Body of pancreas (tissue), 4 donors: Measurements from ENCODE around the gene LTB. TPM values are rescaled to one million over a fixed set of nuclear protein-coding genes. Genes with fewer than 3 reads are reported as not detected.

Experiments
- ATAC-seq: fragments of 150-250 bp; one replicate; pipeline ENCODE4 v1.9.1; 2016
- DNase-seq, 4 donors: peaks; one replicate each; pipeline ENCODE4 v3.0.0-alpha.2; 2019
- H3K27ac ChIP-seq, 4 donors: fragments of 200-600 bp; sonication (generic); 1 replicate in 3 of 4; 2 replicates in 1 of 4; pipeline versions ENCODE4 v1.5.1 to v1.6.1; 2016 to 2019; ENCODE audit warnings: mild to moderate bottlenecking in 1 of 4, mixed read lengths in 1 of 4, moderate library complexity in 1 of 4
- H3K27me3 ChIP-seq, 2 donors: fragments of 200-600 bp; sonication (generic); one replicate each; pipeline ENCODE4 v1.6.0; 2016; ENCODE audit warnings: mild to moderate bottlenecking in 1 of 2
- H3K36me3 ChIP-seq, 2 donors: fragments of 200-600 bp; sonication (generic); replicated peaks in 1 of 2; 2 replicates each; pipeline ENCODE4 v1.5.1; 2016; ENCODE audit warnings: low read depth in 2 of 2; ENCODE audit not compliant: insufficient read depth in 1 of 2
- H3K4me1 ChIP-seq: fragments of 200-600 bp; sonication (generic); one replicate; pipeline ENCODE4 v1.6.0; 2016
- H3K4me3 ChIP-seq, 2 donors: fragments of 200-600 bp; sonication (generic); 1 replicate in 1 of 2; 2 replicates in 1 of 2; pipeline ENCODE4 v1.5.1; 2016 to 2019
- H3K9me3 ChIP-seq, 3 donors: fragments of 200-600 bp; sonication (generic); 1 replicate in 2 of 3; 2 replicates in 1 of 3; pipeline ENCODE4 v1.5.1; 2016
- CTCF ChIP-seq, 7 experiments: fragments of 450-650 bp in 4 of 7; fragments of 200-600 bp in 3 of 7; sonication (generic) in 3 of 7; IDR thresholded peaks; one replicate each; pipeline ENCODE4 v1.5.1; 2016 to 2019; ENCODE audit warnings: antibody characterized with exemption in 7 of 7
- POLR2A ChIP-seq, 3 donors: fragments of 450-650 bp; IDR thresholded peaks; one replicate each; pipeline ENCODE4 v1.6.1; 2016; ENCODE audit warnings: antibody characterized with exemption in 3 of 3, mild to moderate bottlenecking in 2 of 3
- WGBS, 2 donors: methylation state at CpG; one replicate each; pipeline ENCODE4 v1.1.5; 2017; 5-methylcytosine and 5-hydroxymethylcytosine counted together
- intact Hi-C: fragments of 100-400 bp; cut with DNase I; formaldehyde crosslinking; loops from one replicate; pipeline ENCODE4 v1.15.1; 2023
- small RNA-seq: library from RNA; depleted of rRNA; stranded (forward); fragments of <200 nt; gene quantifications from one replicate; pipeline ENCODE3, GENCODE V24; 2016
- total RNA-seq, 2 donors: library from RNA; depleted of rRNA; stranded (reverse); fragments of >200 nt; gene quantifications; one replicate each; pipeline ENCODE4 v1.1.0, GENCODE V29; 2016

The LTB gene
- total RNA-seq, 2 donors from 2014 or later = 0.78 TPM; not detected in 1

GRCh38 chr6:31531162-31531561 lies 51.1 kb downstream of the LTB start:
- DNase-seq = no peak
- H3K9me3 ChIP-seq = no peaks in the 10 kb centered on the region
- H3K4me1 ChIP-seq = peaks cover 11% of the 10 kb centered on the region
- H3K27me3 ChIP-seq = no peaks in the 10 kb centered on the region
- no peak overlapping the region for H3K4me3 ChIP-seq
- no peak for TF ChIP-seq POLR2A (IDR thresholded peaks at IDR 0.05)
- TF ChIP-seq CTCF (IDR thresholded peaks at IDR 0.05) = no peak
- WGBS, 2 donors = 84 to 85% methylated on average over 7 of the region's 7 CpGs
- intact Hi-C loops = no loop called here
- H3K27ac ChIP-seq = no peak overlapping the region
- no peak for ATAC-seq
- peaks cover 35 to 42% of the 10 kb centered on the region in 2 donors for H3K36me3 ChIP-seq

GRCh38 chr6:31530659-31531058 lies 51.6 kb downstream of the LTB start:
- intact Hi-C loops = no loop called here
- H3K4me3 ChIP-seq = no peak overlapping the region
- peaks cover 30 to 37% of the 10 kb centered on the region in 2 donors for H3K36me3 ChIP-seq
- DNase-seq = no peak
- ATAC-seq = no peak
- H3K27me3 ChIP-seq = no peaks in the 10 kb centered on the region
- no peaks in the 10 kb centered on the region for H3K9me3 ChIP-seq
- no peak overlapping the region for H3K27ac ChIP-seq
- H3K4me1 ChIP-seq = peaks cover 11% of the 10 kb centered on the region
- 60 to 67% methylated on average over 5 to 6 of the region's 6 CpGs for WGBS, 2 donors
- no peak for TF ChIP-seq CTCF (IDR thresholded peaks at IDR 0.05)
- no peak for TF ChIP-seq POLR2A (IDR thresholded peaks at IDR 0.05)

Small RNA genes within 50 kb of the gene (small RNA-seq; reads per million reads assigned to genes)
- gene SNORA38 (0.33 reads per million), gene SNORD117 (84.9 reads per million, percentile 96 among the genes with 10 or more reads in this experiment), gene SNORD84 (not detected), gene UQCRHP1 (not detected)

Other genes starting within 250 kb of the LTB start
- 100 to 1,000 TPM; 316 to 342 TPM for gene HLA-B, start 225.2 kb downstream of the LTB start, total RNA-seq
- 10 to 100 TPM in 1 of 2 donors, 1 to 10 TPM in 1; 8.3 to 10.9 TPM for gene MICA, start 178.8 kb downstream of the LTB start, total RNA-seq
- under 1 TPM in 1 of 2 donors, not detected in 1; 0.78 TPM for gene MICB, start 84.3 kb downstream of the LTB start, total RNA-seq
- gene MCCD1, start 53.5 kb downstream of the LTB start, total RNA-seq = not detected
- 100 to 1,000 TPM; 132 to 260 TPM for gene DDX39B, start 40.4 kb downstream of the LTB start, total RNA-seq
- gene ATP6V1G2, start 35.8 kb downstream of the LTB start, total RNA-seq = 1 to 10 TPM in 1 of 2 donors, not detected in 1; 1.0 TPM
- 10 to 100 TPM in 1 of 2 donors, 1 to 10 TPM in 1; 5.6 to 27.0 TPM for gene NFKBIL1, start 34.8 kb downstream of the LTB start, total RNA-seq
- gene LTA, start 10.1 kb downstream of the LTB start, total RNA-seq = not detected
- 1 to 10 TPM in 1 of 2 donors, under 1 TPM in 1; 0.66 to 1.3 TPM for gene TNF, start 6.9 kb downstream of the LTB start, total RNA-seq
- 1 to 10 TPM; 2.9 to 6.9 TPM for gene LST1, start 3.9 kb upstream of the LTB start, total RNA-seq
- not detected for gene NCR3, start 10.6 kb upstream of the LTB start, total RNA-seq
- 1 to 10 TPM; 2.3 to 7.3 TPM for gene AIF1, start 32.8 kb upstream of the LTB start, total RNA-seq
- gene PRRC2A, start 38.3 kb upstream of the LTB start, total RNA-seq = 10 to 100 TPM; 48.8 to 57.4 TPM
- gene BAG6, start 70.2 kb upstream of the LTB start, total RNA-seq = 100 to 1,000 TPM; 101 to 128 TPM
- gene APOM, start 73.5 kb upstream of the LTB start, total RNA-seq = 1 to 10 TPM in 1 of 2 donors, not detected in 1; 1.6 TPM
- gene C6orf47, start 78.4 kb upstream of the LTB start, total RNA-seq = 10 to 100 TPM; 15.8 to 22.1 TPM
- 10 to 100 TPM in 1 of 2 donors, 1 to 10 TPM in 1; 8.9 to 10.9 TPM for gene GPANK1, start 82.6 kb upstream of the LTB start, total RNA-seq
- gene CSNK2B, start 83.7 kb upstream of the LTB start, total RNA-seq = 100 to 1,000 TPM in 1 of 2 donors, 10 to 100 TPM in 1; 98.2 to 100 TPM
- gene LY6G5B, start 87.6 kb upstream of the LTB start, total RNA-seq = 1 to 10 TPM; 6.9 to 8.3 TPM
- 1 to 10 TPM in 1 of 2 donors, not detected in 1; 4.4 TPM for gene LY6G5C, start 98.6 kb upstream of the LTB start, total RNA-seq
- gene ABHD16A, start 120.9 kb upstream of the LTB start, total RNA-seq = 10 to 100 TPM; 24.7 to 38.1 TPM
- gene LY6G6F, start 124.4 kb upstream of the LTB start, total RNA-seq = not detected
- not detected for gene LY6G6D, start 132.9 kb upstream of the LTB start, total RNA-seq
- gene LY6G6C, start 139.3 kb upstream of the LTB start, total RNA-seq = not detected
- gene MPIG6B, start 140.9 kb upstream of the LTB start, total RNA-seq = not detected
- gene DDAH2, start 146.9 kb upstream of the LTB start, total RNA-seq = 10 to 100 TPM; 23.6 to 40.5 TPM
- 10 to 100 TPM; 68.9 to 92.9 TPM for gene CLIC1, start 154.1 kb upstream of the LTB start, total RNA-seq
- 10 to 100 TPM in 1 of 2 donors, 1 to 10 TPM in 1; 6.7 to 12.9 TPM for gene MSH5, start 157.6 kb upstream of the LTB start, total RNA-seq
- 1 to 10 TPM; 2.0 to 2.6 TPM for gene SAPCD1, start 180.2 kb upstream of the LTB start, total RNA-seq
- 1 to 10 TPM; 4.2 to 6.3 TPM for gene VWA7, start 194.9 kb upstream of the LTB start, total RNA-seq
- gene VARS1, start 213.3 kb upstream of the LTB start, total RNA-seq = 10 to 100 TPM; 39.2 to 67.6 TPM
- gene LSM2, start 224.5 kb upstream of the LTB start, total RNA-seq = 10 to 100 TPM; 21.0 to 22.4 TPM
- gene HSPA1L, start 232.9 kb upstream of the LTB start, total RNA-seq = 1 to 10 TPM in 1 of 2 donors, under 1 TPM in 1; 0.33 to 1.0 TPM
- 10 to 100 TPM; 70.9 to 92.1 TPM for gene HSPA1A, start 233.1 kb upstream of the LTB start, total RNA-seq
- 100 to 1,000 TPM in 1 of 2 donors, 10 to 100 TPM in 1; 87.0 to 131 TPM for gene HSPA1B, start 245.3 kb upstream of the LTB start, total RNA-seq